Activated T-cell treated with anti-CD3 and anti-CD28 coated beads, Interleukin-2, amount 50 U/mL, for 48 hours (primary cell): ENCODE results near the gene LMBR1.
"Not testable (repeated sequence)": the region's sequence is repeated elsewhere in the genome, so short reads cannot be mapped to it uniquely, and the experiment has no call there.

ENCODE experiments used
- DNase-seq, 2 experiments: peaks; one replicate each; pipeline ENCODE4 v3.0.0-alpha.2; 2020

LMBR1 gene

GRCh38 chr7:156903232-156903909, 10.4 kb upstream of the LMBR1 start:
- DNase-seq: peak in 1 of 2 experiments; percentile 29

DNA sequence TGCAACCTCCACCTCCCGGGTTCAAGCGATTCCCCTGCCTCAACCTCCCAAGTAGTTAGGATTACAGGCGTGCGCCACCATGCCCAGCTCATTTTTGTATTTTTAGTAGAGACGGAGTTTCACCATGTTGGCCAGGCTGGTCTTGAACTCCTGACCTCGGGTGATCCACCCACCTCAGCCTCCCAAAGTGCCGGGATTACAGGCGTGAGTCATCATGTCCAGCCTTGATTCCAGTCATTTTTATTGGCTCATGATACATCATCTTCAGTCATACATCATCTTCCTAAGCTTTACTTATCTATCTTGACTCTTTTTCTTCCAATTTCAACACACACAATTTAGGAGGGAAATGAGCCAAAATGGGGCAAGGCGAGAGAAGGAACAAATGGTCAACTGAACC, 7.1 kb upstream of the LMBR1 start:
- not testable (repeated sequence) for DNase-seq

DNA sequence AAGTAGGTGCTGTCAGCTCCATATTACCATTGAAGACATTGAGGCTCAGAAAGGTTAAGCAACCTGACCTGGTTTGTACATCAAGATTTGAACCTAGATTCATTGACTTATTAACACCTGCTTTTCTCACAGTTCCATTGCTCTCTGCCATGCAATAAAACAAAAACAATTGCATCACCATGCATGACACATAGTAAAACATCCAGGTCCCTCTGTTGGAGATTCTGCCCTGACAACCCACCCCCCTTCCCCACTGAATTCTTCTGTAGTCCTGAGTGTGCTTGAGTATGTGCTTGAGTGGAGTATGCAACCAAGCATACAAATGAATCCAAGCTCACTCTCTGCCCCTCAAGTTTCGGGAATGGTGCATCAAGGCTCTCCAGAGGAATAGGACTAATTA, 6.0 kb upstream of the LMBR1 start:
- no peak for DNase-seq

GRCh38 chr7:156897673-156898072, 4.7 kb upstream of the LMBR1 start:
- DNase-seq: no peak

DNA sequence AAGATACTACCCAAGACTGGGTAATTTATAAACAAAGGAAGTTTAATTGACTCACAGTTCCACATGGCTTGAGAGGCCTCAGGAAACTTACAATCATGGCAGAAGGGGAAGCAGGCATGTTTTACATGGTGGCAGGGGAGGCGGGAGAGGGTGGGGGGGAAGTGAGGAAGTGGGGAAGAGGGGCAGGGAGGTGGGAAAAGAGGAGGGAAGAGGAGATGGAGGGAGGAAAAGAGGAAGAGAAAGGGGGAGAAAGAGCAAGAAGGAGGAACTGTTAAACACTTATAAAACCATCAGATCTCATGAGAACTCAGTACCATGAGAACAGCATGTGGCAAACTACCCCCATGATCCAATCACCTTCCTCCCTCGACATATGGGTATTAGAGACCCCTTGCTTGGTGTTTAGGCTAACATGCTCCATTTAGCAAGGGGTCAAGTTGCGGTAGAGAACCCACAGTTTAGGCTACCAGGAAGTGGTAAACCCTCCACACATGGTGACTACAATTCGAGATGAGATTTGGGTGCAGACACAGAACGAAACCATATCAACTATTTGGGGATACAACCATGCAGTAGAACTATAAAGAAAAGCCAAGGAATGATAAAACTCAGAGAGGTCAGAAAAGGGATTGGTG, 3.5 kb upstream of the LMBR1 start:
- no peak for DNase-seq

GRCh38 chr7:156895024-156895780, 2.2 kb upstream of the LMBR1 start:
- DNase-seq: no peak

DNA sequence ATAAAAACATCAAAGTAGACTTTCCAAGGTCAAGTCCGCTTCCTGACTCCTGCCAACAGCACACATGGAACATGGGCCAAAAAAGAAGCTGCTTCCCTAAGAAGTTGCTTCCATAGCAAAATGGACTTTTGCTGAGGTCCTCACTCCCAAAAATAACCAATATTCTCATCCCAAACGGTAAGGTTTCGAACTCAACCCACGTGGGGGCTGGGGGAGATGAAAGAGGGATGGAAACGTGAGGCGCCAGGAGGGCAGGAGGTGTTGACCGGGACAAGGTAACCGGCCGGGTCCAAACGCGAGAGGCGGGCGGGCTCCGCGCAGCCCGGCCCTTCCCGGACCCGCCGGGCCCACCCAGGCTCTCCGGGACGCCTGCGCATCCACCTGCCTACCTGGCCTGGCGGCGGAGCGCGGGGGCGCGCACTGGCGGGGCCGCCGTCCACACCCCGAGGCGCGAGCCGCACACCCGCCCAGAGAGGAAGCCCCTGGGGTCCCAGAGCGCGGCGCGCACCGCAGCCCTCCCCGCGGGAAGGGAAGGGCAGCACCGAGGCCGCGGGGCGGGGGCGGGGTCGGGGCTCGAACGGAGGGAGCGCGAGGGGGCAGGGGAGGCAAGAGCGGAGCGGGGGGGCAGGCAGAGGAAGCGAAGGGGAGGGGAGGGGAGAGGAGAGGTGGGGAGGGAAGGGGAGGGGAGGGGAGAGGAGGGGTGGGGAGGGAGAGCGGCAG, 742 bp downstream of the LMBR1 start:
- peak; percentile 66 to 71 for DNase-seq

DNA sequence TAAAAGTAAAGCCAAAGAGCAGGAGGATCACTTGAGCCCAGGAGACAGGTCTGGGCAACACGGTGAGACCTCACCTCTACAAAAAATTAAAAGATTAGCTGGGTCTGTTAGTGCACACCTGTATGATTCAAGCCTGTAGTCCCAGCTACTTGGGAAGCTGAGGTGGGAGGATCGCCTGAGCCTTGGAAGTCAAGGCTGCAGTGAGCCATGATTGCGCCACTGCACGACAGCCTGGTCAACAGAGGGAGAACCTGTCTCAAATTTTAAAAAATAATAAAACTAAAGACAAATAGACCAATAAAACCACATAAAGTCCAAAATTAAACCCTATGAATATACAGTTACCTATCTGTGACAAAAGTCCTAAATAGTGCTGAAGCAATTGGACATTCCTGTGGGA, 3.2 kb downstream of the LMBR1 start:
- DNase-seq: no peak

GRCh38 chr7:156889089-156889488, 3.9 kb downstream of the LMBR1 start:
- DNase-seq: no peak

GRCh38 chr7:156886020-156886795, 6.8 kb downstream of the LMBR1 start:
- no peak for DNase-seq

GRCh38 chr7:156881679-156882078, 11.3 kb downstream of the LMBR1 start:
- no peak for DNase-seq

DNA sequence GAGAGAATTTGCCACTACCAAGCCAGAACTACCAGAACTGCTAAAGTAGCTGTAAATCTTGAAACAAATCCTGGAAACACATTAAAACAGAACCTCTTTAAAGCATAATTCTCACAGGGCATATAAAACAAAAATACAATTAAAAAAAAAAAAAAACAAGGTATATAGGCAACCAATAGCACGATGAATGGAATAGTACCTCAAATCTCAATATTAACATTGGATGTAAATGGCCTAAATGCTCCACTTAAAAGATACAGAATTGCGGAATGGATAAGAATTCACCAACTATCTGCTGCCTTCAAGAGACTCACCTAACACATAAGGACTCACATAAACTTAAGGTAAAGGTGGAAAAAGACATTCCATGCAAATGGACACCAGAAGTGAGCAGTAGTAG, 17.2 kb downstream of the LMBR1 start:
- no peak for DNase-seq

GRCh38 chr7:156868363-156868762, 24.6 kb downstream of the LMBR1 start:
- not testable (repeated sequence) for DNase-seq

DNA sequence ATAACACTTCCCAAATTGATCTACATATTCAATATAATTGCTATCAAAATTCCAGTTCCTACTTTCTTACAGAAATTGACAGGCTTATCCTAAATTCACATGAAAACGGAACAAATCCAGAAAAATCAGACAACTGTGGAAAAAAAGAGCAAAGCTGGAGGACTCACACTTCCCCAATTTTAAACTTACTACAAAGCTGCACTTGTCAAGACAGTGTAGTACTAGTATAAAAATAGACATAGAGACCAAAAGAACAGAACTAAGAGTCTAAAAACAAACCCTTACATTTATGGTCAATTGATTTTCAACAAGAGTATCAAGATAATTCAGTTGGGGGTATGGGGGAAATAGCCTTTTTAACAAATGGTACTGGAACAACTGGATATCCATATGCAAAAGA, 27.5 kb downstream of the LMBR1 start:
- DNase-seq: no peak

- not testable (repeated sequence) for DNase-seq
Measured at GRCh38 chr7:156862022-156862421, 31.0 kb downstream of the LMBR1 start.

DNA sequence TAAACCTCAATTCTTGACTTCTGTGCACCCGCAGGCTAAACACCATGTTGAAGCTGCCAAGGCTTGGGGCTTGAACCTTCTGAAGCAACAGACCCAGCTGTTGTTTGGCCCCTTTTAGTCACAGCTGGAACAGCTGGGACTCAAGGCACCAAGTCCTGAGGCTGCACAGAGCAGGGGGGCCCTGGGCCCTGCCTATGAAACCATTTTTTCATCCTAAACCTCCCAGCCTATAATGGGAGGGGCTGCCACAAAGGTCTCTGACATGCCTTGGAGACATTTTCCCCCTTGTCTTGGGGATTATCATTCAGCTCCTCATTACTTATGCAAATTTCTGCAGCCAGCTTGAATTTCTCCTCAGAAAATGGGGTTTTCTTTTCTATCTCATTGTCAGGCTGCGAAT, 31.8 kb downstream of the LMBR1 start:
- DNase-seq: no peak

GRCh38 chr7:156860099-156860498, 32.9 kb downstream of the LMBR1 start:
- DNase-seq: not testable (repeated sequence)

DNA sequence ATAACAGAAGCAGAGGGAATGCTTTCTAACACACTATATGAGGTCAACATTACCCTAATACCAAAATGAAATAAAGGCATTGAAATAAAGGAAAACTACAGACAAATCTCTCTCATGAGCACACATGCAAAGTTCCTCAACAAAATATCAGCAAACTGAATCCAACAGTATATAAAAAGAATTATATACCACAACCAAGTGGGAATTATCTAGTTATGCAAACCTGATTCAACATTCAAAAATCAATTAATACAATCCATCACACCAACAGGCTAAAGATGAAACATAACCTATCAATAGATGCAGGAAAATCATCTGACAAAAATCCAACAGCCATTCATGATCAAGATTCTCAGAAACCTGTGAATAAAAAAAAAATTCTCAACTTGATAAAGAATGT, 34.5 kb downstream of the LMBR1 start:
- no peak for DNase-seq

- no peak for DNase-seq
Measured at GRCh38 chr7:156857757-156858156, 35.2 kb downstream of the LMBR1 start.

GRCh38 chr7:156854654-156855053, 38.3 kb downstream of the LMBR1 start:
- no peak for DNase-seq

DNA sequence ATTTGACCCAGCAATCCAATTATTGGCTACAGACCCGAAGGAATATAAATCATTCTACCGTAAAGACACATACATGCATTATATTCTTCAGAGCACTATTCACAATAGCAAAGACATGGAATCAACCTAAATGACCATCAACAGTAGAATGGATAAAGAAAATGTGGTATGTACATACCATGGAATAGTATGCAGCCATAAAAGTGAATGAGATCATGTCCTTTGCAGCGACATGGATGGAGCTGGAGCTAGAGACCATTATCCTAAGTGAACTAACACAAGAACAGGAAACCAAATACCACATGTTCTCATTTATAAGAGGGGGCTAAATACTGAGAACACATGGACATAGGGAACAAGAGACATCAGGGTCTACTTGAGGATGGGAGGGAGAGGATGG, 44.0 kb downstream of the LMBR1 start:
- DNase-seq: no peak

GRCh38 chr7:156845379-156846101, 47.4 kb downstream of the LMBR1 start:
- no peak for DNase-seq
